Naive B cell (primary cell): ENCODE measurements around the gene SPRTN. TPM values are rescaled to one million over a fixed set of nuclear protein-coding genes. Genes with fewer than 3 reads are reported as not detected.
A peak's percentile ranks its signal among the peaks of the same experiment; 100 is the strongest.

Source experiments
- ATAC-seq, 2 donors: fragments of 150-1000 bp; cut with Tn5 transposase; 2 replicates each; pipeline ENCODE4 v1.10.0; 2021; ENCODE audit warnings: low read depth in 2 of 2, mild to moderate bottlenecking in 2 of 2, moderate library complexity in 2 of 2
- DNase-seq: peaks from one replicate; pipeline ENCODE4 v3.0.0; 2022
- H3K27ac Mint-ChIP-seq, 6 donors: one replicate each; pipeline ENCODE4 v1.8.0; 2020 to 2022; ENCODE audit warnings: mild to moderate bottlenecking in 6 of 6, mixed read lengths in 6 of 6, moderate library complexity in 5 of 6, inconsistent platforms in 2 of 6
- H3K27me3 Mint-ChIP-seq, 3 donors: one replicate each; pipeline ENCODE4 v1.8.0; 2021 to 2022; ENCODE audit warnings: mixed read lengths in 3 of 3, mild to moderate bottlenecking in 1 of 3
- H3K36me3 Mint-ChIP-seq, 2 donors: one replicate each; pipeline ENCODE4 v1.8.0; 2020 to 2022; ENCODE audit warnings: mixed read lengths in 2 of 2, inconsistent platforms in 1 of 2, mild to moderate bottlenecking in 1 of 2
- H3K4me1 Mint-ChIP-seq, 3 donors: one replicate each; pipeline ENCODE4 v1.8.0; 2020 to 2022; ENCODE audit warnings: mixed read lengths in 3 of 3, inconsistent platforms in 1 of 3, mild to moderate bottlenecking in 1 of 3, moderate library complexity in 1 of 3
- H3K4me3 Mint-ChIP-seq, 8 donors: one replicate each; pipeline ENCODE4 v1.8.0; 2020 to 2022; ENCODE audit warnings: mild to moderate bottlenecking in 8 of 8, mixed read lengths in 8 of 8, moderate library complexity in 8 of 8, inconsistent platforms in 2 of 8
- H3K9me3 Mint-ChIP-seq, 7 donors: one replicate each; pipeline ENCODE4 v1.8.0; 2020 to 2022; ENCODE audit warnings: mixed read lengths in 7 of 7, mild to moderate bottlenecking in 5 of 7, inconsistent platforms in 2 of 7, moderate library complexity in 1 of 7
- polyA plus RNA-seq, 6 donors: library from polyadenylated mRNA; unstranded; fragments of 300-500 nt; fragmentation: Illumina TruSeq; gene quantifications; one replicate each; pipeline ENCODE4 v1.2.3, GENCODE V29; 2021; ENCODE audit warnings: low read depth in 6 of 6

The SPRTN gene, protein sequence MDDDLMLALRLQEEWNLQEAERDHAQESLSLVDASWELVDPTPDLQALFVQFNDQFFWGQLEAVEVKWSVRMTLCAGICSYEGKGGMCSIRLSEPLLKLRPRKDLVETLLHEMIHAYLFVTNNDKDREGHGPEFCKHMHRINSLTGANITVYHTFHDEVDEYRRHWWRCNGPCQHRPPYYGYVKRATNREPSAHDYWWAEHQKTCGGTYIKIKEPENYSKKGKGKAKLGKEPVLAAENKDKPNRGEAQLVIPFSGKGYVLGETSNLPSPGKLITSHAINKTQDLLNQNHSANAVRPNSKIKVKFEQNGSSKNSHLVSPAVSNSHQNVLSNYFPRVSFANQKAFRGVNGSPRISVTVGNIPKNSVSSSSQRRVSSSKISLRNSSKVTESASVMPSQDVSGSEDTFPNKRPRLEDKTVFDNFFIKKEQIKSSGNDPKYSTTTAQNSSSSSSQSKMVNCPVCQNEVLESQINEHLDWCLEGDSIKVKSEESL
- 10 to 100 TPM; 15.6 to 24.7 (median 19.3) TPM for polyA plus RNA-seq

DNA sequence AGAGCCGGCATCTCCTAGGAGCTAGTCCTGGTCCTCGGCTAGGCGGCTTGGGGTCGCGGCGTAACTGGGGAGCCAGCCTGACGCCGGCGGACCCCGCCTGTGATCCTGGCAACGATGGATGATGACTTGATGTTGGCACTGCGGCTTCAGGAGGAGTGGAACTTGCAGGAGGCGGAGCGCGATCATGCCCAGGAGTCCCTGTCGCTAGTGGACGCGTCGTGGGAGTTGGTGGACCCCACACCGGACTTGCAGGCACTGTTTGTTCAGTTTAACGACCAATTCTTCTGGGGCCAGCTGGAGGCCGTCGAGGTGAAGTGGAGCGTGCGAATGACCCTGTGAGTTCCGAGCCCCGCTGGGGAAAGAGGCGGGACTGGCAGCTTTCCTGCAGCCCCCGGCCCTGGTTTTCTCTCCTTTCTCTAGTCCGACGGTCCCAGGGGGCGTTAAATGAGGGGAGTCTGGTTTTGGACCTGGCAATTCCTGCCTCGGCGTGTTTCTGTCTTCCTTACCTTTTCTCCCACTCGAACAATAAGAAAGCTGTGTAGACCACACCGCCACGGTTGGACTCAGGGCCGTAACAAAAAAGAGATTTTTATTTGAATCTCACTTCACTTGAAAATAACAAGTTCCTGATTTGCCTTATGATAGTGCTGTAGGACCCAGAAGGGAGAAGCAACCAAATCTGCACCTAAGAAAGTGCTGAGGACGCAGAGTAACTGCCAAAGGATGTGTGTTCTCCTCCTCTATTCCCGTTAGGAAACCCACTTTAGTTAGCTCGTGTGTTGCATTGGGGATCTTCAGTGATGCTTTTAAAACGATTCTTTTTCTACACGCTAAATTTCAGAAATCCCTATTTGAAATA, at the start of gene SPRTN:
SPRTN (plus strand) TSS at position 24 of the 859 bp plus-strand sequence; CDS start at position 115, 91 bp downstream.
- no peaks in the 10 kb centered on the region for H3K27me3 Mint-ChIP-seq
- ATAC-seq (no peak), DNase-seq (no peak)
- H3K27ac Mint-ChIP-seq, result peak within 1 kb of the TSS; percentile 99 to 100 (median 100)
- H3K4me1 Mint-ChIP-seq, result peaks cover 44 to 66% (median 48%) of the 10 kb centered on the region in 3 donors
- H3K9me3 Mint-ChIP-seq, result no peaks in the 10 kb centered on the region
- H3K36me3 Mint-ChIP-seq, result peaks cover 5 to 8% of the 10 kb centered on the region in 2 donors
- peak within 1 kb of the TSS; percentile 90 to 100 (median 99) for H3K4me3 Mint-ChIP-seq

DNA sequence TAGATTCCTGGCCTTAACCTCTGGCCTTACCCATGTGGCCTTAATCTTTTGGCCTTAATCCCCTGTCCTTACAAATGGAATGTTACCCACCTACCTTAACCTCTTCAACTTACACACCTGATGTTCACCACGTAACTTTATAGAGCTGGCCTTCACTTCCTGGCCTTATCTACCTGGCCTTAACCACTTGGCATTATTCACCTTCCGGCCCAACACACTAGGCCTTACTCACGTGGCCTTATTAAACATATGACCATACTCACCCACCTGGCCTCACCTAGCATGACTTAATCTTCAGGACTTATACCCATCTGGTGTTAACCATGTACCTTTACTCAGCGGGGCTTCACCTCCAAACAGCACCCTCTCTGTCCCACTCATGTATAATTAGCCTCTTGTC, 42.2 kb upstream of the SPRTN start:
- peaks cover 0 to 5% (median 0%) of the 10 kb centered on the region in 3 donors for H3K4me1 Mint-ChIP-seq
- peak overlapping the region in 1 of 6 donors; percentile 16 for H3K27ac Mint-ChIP-seq
- H3K4me3 Mint-ChIP-seq, result no peak overlapping the region
- H3K9me3 Mint-ChIP-seq, result no peaks in the 10 kb centered on the region
- ATAC-seq (no peak), DNase-seq (no peak)
- H3K27me3 Mint-ChIP-seq, result no peaks in the 10 kb centered on the region
- H3K36me3 Mint-ChIP-seq, result no peaks in the 10 kb centered on the region

DNA sequence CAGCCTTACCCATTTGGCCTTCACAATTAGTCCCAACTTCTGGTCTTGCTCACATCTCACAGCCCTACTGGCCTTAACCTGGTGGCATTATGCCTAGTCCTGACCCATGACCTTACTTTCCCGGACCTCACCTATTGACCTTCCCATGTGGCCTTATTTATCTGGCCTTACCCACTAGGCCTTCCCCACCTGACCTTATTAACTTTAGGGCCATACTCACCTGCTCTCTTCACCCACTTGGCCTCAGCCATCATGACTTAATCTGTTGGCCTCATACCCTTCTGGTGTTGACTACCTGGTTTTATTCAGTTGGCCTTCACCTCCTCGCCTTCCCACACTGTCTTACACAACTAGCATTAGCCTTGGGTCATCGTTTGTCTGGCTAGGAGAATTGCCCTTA, 36.1 kb upstream of the SPRTN start:
- peaks cover 0 to 1% (median 0%) of the 10 kb centered on the region in 7 donors for H3K9me3 Mint-ChIP-seq
- H3K27ac Mint-ChIP-seq, result no peak overlapping the region
- no peaks in the 10 kb centered on the region for H3K27me3 Mint-ChIP-seq
- no peaks in the 10 kb centered on the region for H3K4me1 Mint-ChIP-seq
- H3K36me3 Mint-ChIP-seq, result no peaks in the 10 kb centered on the region
- DNase-seq (no peak), ATAC-seq (no peak)
- no peak overlapping the region for H3K4me3 Mint-ChIP-seq

DNA sequence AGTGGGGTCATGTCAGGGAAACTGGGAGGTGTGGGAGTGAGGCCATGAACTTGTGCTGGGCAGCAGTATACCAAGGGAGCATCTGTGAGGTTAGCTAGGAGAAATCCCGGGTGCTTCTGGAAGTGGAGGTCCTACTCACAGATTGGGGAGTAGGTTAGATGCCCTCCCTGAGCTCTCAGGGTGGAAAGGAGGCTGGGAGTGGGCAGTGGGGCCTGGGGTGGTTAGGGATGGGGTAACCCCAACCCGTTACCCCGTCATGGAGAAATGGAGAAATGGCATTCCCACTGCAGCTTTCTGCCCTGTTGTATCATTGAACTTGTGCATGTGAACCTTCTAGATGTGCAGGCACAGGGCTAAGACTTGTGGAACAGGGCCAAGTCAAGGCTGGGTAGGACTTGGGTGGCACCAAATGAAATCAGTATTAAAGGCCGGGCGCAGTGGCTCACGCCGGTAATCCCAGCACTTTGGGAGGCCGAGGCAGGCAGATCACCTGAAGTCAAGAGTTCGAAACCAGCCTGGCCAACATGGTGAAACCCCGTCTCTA, 27.6 kb upstream of the SPRTN start:
- no peak for DNase-seq
- ATAC-seq, result no peak
- H3K27me3 Mint-ChIP-seq, result peaks cover 0 to 6% (median 0%) of the 10 kb centered on the region in 3 donors
- peak overlapping the region in 1 of 8 donors; percentile 16 for H3K4me3 Mint-ChIP-seq
- peaks cover 0 to 4% (median 0%) of the 10 kb centered on the region in 7 donors for H3K9me3 Mint-ChIP-seq
- no peaks in the 10 kb centered on the region for H3K36me3 Mint-ChIP-seq
- H3K4me1 Mint-ChIP-seq, result no peaks in the 10 kb centered on the region
- H3K27ac Mint-ChIP-seq, result no peak overlapping the region

DNA sequence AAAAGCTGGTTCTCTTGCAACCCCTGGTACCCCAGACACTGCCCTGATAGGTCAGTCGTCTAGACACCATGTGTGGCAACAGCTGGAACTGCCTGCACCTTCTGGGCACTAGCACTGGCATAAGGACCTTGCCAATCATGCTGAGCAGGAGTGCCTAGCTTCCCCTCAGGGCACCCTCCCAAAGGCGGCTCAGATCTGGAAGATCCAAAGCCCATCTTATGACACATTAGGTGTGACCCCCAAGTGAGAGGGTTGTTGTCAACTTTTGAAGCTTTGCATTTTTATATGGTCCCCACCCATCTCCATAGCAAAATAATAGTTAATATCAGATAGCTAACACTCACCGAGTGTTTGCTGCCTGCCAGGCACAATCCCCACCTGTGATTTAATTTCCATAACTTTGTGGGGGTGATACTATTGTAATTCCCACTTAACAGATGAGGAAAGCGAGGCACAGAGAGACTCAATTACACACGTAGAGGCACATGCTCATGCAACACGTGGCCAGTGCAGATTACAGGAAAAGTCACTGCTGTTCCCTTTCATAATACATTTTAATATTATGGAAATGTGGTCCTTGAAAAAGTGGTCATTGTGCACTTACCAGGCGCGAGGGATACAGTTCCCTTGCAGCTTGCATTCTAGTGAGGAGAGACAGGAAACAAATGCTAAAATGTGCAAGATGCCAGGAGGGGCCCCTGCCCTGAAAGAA, 26.2 kb upstream of the SPRTN start:
- Mint-ChIP-seq H3K9me3 (peaks cover 0 to 4% (median 0%) of the 10 kb centered on the region in 7 donors), H3K27me3 (peaks cover 0 to 6% (median 0%) of the 10 kb centered on the region in 3 donors), H3K4me3 (no peak overlapping the region), H3K36me3 (no peaks in the 10 kb centered on the region), H3K27ac (peak overlapping the region in 1 of 6 donors; percentile 63), H3K4me1 (peaks cover 0 to 8% (median 0%) of the 10 kb centered on the region in 3 donors)
- ATAC-seq, result no peak
- DNase-seq, result no peak

DNA sequence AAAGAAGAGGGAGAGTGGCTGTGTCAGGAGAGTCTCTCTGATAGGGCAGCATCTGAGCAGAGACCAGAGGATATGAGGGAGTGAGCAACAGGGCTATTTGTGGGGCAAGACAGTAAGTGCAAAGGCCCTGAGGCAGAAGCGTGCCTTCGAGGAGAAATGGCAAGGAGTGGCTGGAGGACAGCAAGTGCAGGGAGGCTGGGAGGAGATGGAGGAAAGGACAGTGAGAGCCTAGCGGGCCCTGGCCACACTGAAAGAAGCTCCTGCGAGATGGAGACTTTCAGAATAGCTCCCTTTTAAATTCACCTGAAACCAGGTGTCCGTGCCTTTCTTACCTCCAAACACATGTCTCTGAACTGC, 25.7 kb upstream of the SPRTN start:
- H3K4me1 Mint-ChIP-seq, result peaks cover 0 to 8% (median 0%) of the 10 kb centered on the region in 3 donors
- peaks cover 0 to under 1% (median 0%) of the 10 kb centered on the region in 7 donors for H3K9me3 Mint-ChIP-seq
- peak overlapping the region in 1 of 6 donors; percentile 63 for H3K27ac Mint-ChIP-seq
- peaks cover 0 to 6% (median 0%) of the 10 kb centered on the region in 3 donors for H3K27me3 Mint-ChIP-seq
- DNase-seq (no peak), ATAC-seq (no peak)
- no peaks in the 10 kb centered on the region for H3K36me3 Mint-ChIP-seq
- no peak overlapping the region for H3K4me3 Mint-ChIP-seq

DNA sequence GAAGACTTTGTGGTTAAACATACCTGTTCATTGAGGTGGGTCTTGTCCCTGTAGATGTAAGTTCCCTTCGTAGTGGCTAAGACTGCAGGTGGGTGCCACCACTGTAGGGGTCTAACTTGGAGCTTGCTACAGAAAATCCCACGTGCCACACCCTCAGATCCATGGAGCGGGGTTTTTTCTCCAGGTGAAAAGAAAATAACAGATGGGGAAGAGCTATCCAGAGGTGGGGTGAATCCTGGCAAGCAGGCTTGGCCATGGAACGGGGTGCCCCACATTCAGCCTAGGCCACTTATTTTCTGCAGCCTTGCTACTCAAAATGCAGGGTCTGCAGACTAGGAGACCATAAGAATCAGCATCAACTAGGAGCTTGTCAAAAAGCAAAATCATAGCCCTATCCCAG, 24.4 kb upstream of the SPRTN start:
- H3K27me3 Mint-ChIP-seq, result peaks cover 0 to 6% (median 0%) of the 10 kb centered on the region in 3 donors
- peaks cover 0 to 8% (median 0%) of the 10 kb centered on the region in 3 donors for H3K4me1 Mint-ChIP-seq
- H3K9me3 Mint-ChIP-seq, result peaks cover 0 to 1% (median 0%) of the 10 kb centered on the region in 7 donors
- ATAC-seq (no peak), DNase-seq (no peak)
- no peaks in the 10 kb centered on the region for H3K36me3 Mint-ChIP-seq
- H3K27ac Mint-ChIP-seq, result no peak overlapping the region
- H3K4me3 Mint-ChIP-seq, result no peak overlapping the region

DNA sequence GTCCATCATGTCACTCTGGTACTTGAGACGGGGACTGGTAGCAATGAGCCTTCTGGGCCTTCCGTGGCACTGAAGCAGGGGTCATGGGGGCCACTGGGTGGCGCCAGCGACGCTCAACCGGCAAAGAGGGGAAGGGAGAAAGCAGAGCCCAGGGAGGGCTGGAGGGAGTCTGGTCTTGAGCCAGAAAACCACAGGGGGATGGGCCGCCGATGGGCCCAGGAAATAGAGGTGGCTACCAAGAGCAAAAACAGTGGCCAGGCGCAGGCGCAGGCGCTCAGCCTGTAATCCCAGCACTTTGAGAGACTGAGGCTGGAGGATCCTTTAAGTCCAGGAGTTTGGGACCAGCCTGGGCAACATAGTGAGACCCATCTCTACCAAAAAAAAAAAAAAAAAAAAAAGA, 22.2 kb upstream of the SPRTN start:
- Mint-ChIP-seq H3K36me3 (no peaks in the 10 kb centered on the region), H3K4me3 (no peak overlapping the region), H3K9me3 (peaks cover 0 to 1% (median 0%) of the 10 kb centered on the region in 7 donors), H3K27me3 (peaks cover 0 to 6% (median 0%) of the 10 kb centered on the region in 3 donors), H3K4me1 (peaks cover 0 to 8% (median 0%) of the 10 kb centered on the region in 3 donors), H3K27ac (no peak overlapping the region)
- DNase-seq (peak; percentile 9), ATAC-seq (peak; percentile 60 to 78)

DNA sequence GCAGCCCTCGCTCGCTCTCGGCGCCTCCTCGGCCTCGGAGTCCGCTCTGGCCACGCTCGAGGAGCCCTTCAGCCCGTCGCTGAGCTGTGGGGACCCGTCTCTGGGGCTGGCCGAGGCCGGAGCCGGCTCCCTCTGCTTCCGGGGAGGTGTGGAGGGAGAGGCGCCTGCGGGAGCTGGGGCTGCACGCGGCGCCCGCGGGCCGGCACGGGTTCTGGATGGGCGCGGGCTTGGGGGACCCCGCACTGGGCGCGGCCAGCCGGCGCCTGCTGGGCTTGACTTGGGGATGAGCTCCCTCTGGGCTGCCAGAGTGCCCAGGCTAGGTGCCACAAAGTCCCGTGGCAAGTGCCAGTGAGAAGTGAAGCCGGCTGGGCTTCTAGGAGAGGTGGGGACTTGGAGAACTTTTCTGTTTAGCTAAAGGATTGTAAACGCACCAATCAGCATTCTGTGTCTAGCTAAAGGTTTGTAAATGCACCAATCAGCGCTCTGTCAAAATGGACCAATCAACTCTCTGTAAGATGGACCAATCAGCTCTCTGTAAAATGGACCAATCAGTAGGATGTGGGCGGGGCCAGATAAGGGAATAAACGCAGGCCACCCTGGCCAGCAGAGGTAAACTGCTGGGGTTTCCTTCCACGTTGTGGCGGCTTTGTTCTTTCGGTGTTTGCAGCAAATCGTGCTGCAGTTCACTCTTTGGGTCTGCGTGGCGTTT, 20.6 kb upstream of the SPRTN start:
- H3K4me3 Mint-ChIP-seq, result no peak overlapping the region
- peaks cover 0 to 1% (median 0%) of the 10 kb centered on the region in 7 donors for H3K9me3 Mint-ChIP-seq
- H3K36me3 Mint-ChIP-seq, result no peaks in the 10 kb centered on the region
- no peak for ATAC-seq
- H3K27me3 Mint-ChIP-seq, result no peaks in the 10 kb centered on the region
- peaks cover 0 to 8% (median 0%) of the 10 kb centered on the region in 3 donors for H3K4me1 Mint-ChIP-seq
- no peak overlapping the region for H3K27ac Mint-ChIP-seq
- no peak for DNase-seq

DNA sequence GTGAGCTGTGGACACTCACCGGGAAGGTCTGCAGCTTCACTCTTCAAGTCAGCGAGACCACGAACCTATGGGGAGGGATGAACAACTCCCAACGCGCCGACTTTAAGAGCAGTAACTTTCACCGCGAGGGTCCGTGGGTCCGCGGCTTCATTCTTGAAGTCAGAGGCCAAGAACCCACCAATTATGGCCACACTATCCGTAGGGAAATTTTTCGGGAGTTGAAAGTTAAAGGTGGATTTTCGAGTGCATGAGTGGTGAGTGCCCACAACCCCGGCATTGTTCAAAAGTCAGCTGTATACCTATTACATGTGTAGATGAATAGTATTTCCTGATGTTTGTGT, 20.1 kb upstream of the SPRTN start:
- Mint-ChIP-seq H3K4me1 (peaks cover 0 to 8% (median 0%) of the 10 kb centered on the region in 3 donors), H3K27ac (peak overlapping the region in 1 of 6 donors; percentile 74), H3K36me3 (no peaks in the 10 kb centered on the region), H3K27me3 (no peaks in the 10 kb centered on the region), H3K4me3 (no peak overlapping the region), H3K9me3 (peaks cover 0 to 1% (median 0%) of the 10 kb centered on the region in 7 donors)
- no peak for ATAC-seq
- no peak for DNase-seq

DNA sequence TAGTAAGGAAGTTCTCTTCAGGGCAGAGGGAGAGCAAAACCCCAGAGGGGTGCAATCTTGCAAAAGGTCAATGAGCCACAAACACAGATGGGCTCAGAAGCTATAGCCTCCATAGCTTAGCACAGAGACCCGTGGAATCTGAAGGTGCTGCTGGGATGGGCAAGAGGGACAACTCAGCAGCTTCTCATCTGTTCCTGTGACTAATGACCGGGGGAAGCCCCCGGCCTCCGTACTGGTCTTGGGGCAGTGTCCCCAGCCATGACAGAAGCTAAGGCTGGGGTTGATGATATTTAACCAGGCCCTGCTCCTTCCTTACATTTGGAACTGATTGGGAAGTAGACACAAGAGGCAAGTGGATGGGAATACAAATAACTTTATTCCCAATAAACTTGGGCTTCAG, 19.5 kb upstream of the SPRTN start:
- H3K27me3 Mint-ChIP-seq, result no peaks in the 10 kb centered on the region
- no peak overlapping the region for H3K4me3 Mint-ChIP-seq
- peak overlapping the region in 1 of 6 donors; percentile 74 for H3K27ac Mint-ChIP-seq
- DNase-seq, result no peak
- no peak for ATAC-seq
- H3K4me1 Mint-ChIP-seq, result peaks cover 0 to 8% (median 0%) of the 10 kb centered on the region in 3 donors
- H3K36me3 Mint-ChIP-seq, result no peaks in the 10 kb centered on the region
- peaks cover 0 to 1% (median 0%) of the 10 kb centered on the region in 7 donors for H3K9me3 Mint-ChIP-seq

DNA sequence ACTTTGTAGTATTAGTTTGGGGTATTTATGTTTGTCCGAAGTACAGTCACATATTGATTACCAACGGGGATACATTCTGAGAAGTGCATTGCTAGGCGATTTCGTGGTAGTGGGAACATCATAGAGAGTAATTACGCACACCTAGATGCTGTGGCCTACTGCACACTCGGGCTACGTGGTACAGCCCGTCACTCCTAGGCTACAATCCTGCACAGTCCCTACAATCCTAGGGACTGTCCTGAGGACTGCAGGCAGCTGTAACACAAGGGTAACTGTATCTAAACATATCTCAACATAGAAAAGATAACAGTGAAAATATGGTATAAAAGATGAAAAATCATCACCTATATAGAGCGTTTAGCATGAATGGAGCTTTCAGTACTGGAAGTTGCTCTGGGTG, 19.0 kb upstream of the SPRTN start:
- no peak for ATAC-seq
- Mint-ChIP-seq H3K4me1 (peaks cover 0 to 8% (median 0%) of the 10 kb centered on the region in 3 donors), H3K27ac (no peak overlapping the region), H3K36me3 (no peaks in the 10 kb centered on the region), H3K9me3 (peaks cover 0 to 1% (median 0%) of the 10 kb centered on the region in 7 donors), H3K27me3 (no peaks in the 10 kb centered on the region), H3K4me3 (no peak overlapping the region)
- no peak for DNase-seq
